ENCODE measurements around the gene SNUPN. TPM values are rescaled to one million over a fixed set of nuclear protein-coding genes. Genes with fewer than 3 reads are reported as not detected.

SNUPN gene
- total RNA-seq, 4 donors from 2014 or later = 24.7 to 31.8 (median 27.8) TPM

DNA sequence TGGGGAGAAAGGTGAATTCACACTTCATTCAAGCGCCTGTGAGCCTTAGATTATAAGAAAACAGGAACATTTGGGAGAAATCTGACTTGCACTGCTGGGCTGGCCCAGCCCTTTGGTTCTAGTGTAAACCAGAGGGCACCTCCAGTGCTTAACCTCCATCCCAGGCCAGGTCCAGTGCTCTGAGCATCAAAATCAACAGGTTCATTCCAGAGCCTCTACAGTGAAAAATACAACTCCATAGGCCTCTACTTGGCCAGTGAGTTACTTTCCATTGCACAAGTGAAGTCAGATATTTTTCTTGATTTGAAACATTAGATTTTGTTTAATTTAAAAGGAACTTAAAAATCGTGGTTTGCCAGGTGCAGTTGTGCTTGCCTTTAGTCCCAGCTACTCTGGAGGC is 3.0 kb downstream of the SNUPN start:
- DNase-seq = no peak
- Histone ChIP-seq H3K4me1 (peaks cover 5 to 18% of the 10 kb centered on the region in 2 donors), H3K4me3 (replicated peaks in 1 of 3) (no peak overlapping the region), H3K36me3 (peaks cover 5 to 6% of the 10 kb centered on the region in 2 donors), H3K9me3 (no peaks in the 10 kb centered on the region), H3K27me3 (no peaks in the 10 kb centered on the region), H3K27ac (peak overlapping the region in 1 of 3 donors; percentile 7)
- intact Hi-C loops (cut with DNase I) = no loop called here
- TF ChIP-seq POLR2A (IDR thresholded peaks at IDR 0.05) (no peak), CTCF (IDR thresholded peaks at IDR 0.05) (no peak)
- 85% methylated on average over 2 of the region's 2 CpGs for WGBS, 2 donors

GRCh38 chr15:75620841-75621391 is 4.6 kb downstream of the SNUPN start:
- Histone ChIP-seq H3K36me3 (peaks cover 14 to 21% of the 10 kb centered on the region in 2 donors), H3K9me3 (no peaks in the 10 kb centered on the region), H3K27ac (peak overlapping the region in 1 of 3 donors; percentile 52), H3K4me1 (peaks cover 2% of the 10 kb centered on the region in 2 donors), H3K4me3 (replicated peaks in 1 of 3) (no peak overlapping the region), H3K27me3 (no peaks in the 10 kb centered on the region)
- intact Hi-C loops (cut with DNase I) = no loop called here
- WGBS, 2 donors = 63 to 67% methylated on average over 7 of the region's 7 CpGs
- TF ChIP-seq POLR2A (IDR thresholded peaks at IDR 0.05) (no peak), CTCF (IDR thresholded peaks at IDR 0.05) (peak in 1 of 6 experiments; percentile 15)
- peak in 1 of 2 donors; percentile 30 for DNase-seq

DNA sequence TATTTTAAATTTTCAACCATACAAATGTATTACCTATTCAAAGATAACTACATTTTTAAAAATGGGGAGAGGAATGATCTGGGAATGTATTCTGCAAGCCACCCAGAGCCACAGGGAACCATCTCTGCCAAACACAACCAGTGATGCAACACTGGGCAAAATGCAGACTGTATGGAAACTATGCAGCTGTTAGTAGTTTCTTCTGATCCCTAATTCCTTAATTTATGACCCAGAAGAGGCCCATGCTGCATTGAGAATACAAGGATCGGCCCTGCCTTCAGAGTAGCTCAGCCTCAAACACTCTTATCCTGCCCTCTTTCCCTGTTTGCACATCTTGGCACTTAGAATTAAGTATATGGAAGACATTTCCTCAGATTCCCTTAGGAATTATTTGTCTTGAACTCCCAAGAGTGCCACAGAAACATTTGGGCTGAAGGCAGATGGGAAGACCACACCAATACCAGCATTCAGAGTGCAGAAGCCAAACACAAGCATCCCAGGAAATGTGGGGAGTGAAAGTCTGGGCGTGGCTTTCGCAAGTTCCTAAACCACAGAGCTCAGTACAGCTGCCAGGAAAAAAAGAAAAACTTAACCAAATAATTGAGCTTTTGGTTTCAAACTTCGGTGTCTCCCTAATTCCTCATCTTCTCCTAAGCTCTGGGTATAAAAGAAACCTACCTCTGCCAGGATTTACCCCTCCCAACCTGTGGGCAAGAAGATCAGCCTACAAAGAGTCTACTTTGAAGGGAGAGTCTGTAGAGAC is 5.3 kb downstream of the SNUPN start:
- intact Hi-C loops (cut with DNase I) = no loop called here
- H3K4me3 ChIP-seq (replicated peaks in 1 of 3) = no peak overlapping the region

DNA sequence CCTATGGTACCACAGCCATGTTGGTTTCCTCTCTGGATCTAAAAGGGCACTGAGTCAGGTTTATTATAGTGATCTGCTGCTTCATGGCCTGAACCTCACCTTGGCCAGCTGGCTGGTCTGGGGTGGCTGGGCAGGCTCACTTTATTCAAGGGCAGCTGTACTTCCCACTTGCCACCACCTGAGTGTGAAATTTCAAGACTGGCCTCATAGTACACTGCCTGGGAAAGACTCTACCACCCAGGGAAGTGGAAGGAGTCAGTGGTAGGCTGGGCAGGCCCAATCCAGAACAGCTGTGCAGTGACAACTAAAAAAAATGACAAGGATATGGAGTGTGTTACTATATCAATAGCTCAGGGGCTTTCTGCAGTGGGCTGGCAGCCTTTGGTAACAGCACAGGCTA is 8.8 kb downstream of the SNUPN start:
- Histone ChIP-seq H3K4me1 (no peaks in the 10 kb centered on the region), H3K27ac (no peak overlapping the region), H3K27me3 (no peaks in the 10 kb centered on the region), H3K4me3 (replicated peaks in 1 of 3) (no peak overlapping the region), H3K9me3 (no peaks in the 10 kb centered on the region), H3K36me3 (peaks cover 14 to 45% of the 10 kb centered on the region in 2 donors)
- no peak for DNase-seq
- intact Hi-C loops (cut with DNase I) = no loop called here
- TF ChIP-seq POLR2A (IDR thresholded peaks at IDR 0.05) = no peak

More for the DNA sequence above, 5.3 kb downstream of the SNUPN start:
- TF ChIP-seq POLR2A (IDR thresholded peaks at IDR 0.05) (no peak), CTCF (IDR thresholded peaks at IDR 0.05) (no peak)
- H3K9me3 ChIP-seq = no peaks in the 10 kb centered on the region
- WGBS, 2 donors = 53 to 73% methylated on average over 4 of the region's 4 CpGs
- DNase-seq = no peak
- peaks cover 14 to 26% of the 10 kb centered on the region in 2 donors for H3K36me3 ChIP-seq
- no peaks in the 10 kb centered on the region for H3K27me3 ChIP-seq
- no peaks in the 10 kb centered on the region for H3K4me1 ChIP-seq
- peak overlapping the region in 1 of 3 donors; percentile 52 for H3K27ac ChIP-seq

DNA sequence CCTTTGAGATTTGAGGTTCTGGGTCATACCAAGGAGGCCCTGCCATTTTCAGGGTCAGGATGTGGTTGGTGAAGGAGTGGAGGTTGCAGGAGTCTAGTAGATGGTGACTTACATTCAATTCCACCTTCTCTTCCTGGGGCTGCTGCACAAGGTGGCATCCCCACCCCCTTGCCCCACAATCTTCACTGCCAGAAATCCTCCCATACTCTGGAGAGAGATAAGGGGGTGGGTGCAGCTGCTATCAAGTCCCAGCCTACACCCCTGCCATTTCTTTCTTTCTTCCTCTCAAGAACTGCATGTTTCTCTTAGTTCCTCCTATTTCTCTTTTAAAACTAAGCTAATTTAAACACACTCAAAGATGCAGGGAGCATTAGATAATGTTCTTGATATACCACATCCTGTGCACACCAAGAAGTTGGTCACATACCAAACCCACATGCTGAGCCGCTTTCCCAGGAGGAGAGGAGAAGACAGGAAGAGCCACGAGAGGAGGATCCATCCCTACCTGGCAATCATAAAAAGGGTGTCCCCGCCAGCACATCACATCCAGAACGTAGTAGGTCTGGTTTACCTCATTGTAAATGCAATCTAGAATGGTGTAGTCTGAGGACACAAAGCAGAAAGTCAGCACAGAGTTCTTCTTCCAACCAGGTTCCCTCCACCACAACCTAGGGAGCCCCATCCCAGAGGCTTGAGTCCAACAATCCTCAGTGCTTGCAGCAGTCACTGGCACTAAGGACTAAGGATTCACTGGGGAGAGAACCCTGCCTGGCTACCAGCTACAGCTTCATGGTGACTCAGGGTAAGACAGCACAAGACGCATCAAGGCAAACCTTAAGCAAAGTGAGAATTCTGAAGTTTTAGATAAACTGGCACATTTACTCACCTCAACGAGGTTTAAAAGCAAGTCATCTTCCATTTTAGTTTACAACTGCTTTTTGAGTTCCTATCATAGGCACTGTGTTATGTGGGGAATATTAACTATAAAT is 18.5 kb downstream of the SNUPN start:
- no peak for DNase-seq
- Histone ChIP-seq H3K9me3 (no peaks in the 10 kb centered on the region), H3K27ac (no peak overlapping the region), H3K4me3 (replicated peaks in 1 of 3) (no peak overlapping the region), H3K36me3 (peaks cover 34 to 43% of the 10 kb centered on the region in 2 donors), H3K4me1 (no peaks in the 10 kb centered on the region), H3K27me3 (no peaks in the 10 kb centered on the region)
- intact Hi-C loops (cut with DNase I) = no loop called here
- TF ChIP-seq CTCF (IDR thresholded peaks at IDR 0.05) = no peak
- TF ChIP-seq POLR2A (IDR thresholded peaks at IDR 0.05) = no peak
- 87 to 94% methylated on average over 6 of the region's 6 CpGs for WGBS, 2 donors
